AG04449 (cell line): ENCODE data around the gene SEMA5A.

ENCODE experiments used
- CTCF ChIA-PET: fragments of 350-600 bp; formaldehyde crosslinking; extraction: SDS; loops from one replicate; lab custom pipeline; 2021; ENCODE audit warnings: antibody characterized with exemption; lab: Yijun Ruan, JAX
- POLR2A ChIA-PET: fragments of 400-600, 350-600 bp; formaldehyde crosslinking; extraction: SDS; loops from one replicate; lab custom pipeline; 2020; ENCODE audit warnings: antibody characterized with exemption, inconsistent platforms; lab: Yijun Ruan, JAX
- DNase-seq: peaks from one replicate; pipeline ENCODE4 v3.0.0-alpha.2; 2010; ENCODE audit warnings: low read depth, low spot score
- H3K4me3 ChIP-seq: 2 replicates; pipeline ENCODE4 v1.5.1; 2011; ENCODE audit warnings: low read depth, mild to moderate bottlenecking, control low read depth, low read length
- TF ChIP-seq, protein P1 (sequence below): IDR thresholded peaks from one replicate; pipeline ENCODE4 v1.5.1; 2011; ENCODE audit warnings: mild to moderate bottlenecking, moderate library complexity, low read length, control low read depth, inconsistent platforms; ENCODE audit not compliant: insufficient read depth; ENCODE audit errors: missing control alignments

Gene SEMA5A

GRCh38 chr5:9470410-9470809 lies 75.5 kb downstream of the SEMA5A start:
- DNase-seq, result no peak
- TF ChIP-seq, protein P1, sequence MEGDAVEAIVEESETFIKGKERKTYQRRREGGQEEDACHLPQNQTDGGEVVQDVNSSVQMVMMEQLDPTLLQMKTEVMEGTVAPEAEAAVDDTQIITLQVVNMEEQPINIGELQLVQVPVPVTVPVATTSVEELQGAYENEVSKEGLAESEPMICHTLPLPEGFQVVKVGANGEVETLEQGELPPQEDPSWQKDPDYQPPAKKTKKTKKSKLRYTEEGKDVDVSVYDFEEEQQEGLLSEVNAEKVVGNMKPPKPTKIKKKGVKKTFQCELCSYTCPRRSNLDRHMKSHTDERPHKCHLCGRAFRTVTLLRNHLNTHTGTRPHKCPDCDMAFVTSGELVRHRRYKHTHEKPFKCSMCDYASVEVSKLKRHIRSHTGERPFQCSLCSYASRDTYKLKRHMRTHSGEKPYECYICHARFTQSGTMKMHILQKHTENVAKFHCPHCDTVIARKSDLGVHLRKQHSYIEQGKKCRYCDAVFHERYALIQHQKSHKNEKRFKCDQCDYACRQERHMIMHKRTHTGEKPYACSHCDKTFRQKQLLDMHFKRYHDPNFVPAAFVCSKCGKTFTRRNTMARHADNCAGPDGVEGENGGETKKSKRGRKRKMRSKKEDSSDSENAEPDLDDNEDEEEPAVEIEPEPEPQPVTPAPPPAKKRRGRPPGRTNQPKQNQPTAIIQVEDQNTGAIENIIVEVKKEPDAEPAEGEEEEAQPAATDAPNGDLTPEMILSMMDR, result no peak
- ChIA-PET CTCF (no interaction called here), POLR2A (no interaction called here)
- no peak overlapping the region for H3K4me3 ChIP-seq

- ChIA-PET CTCF (interaction anchor here (0.8 to 1.2 kb wide), 3 partner anchors 12 to 45 kb away, joined by 3 to 4 read pairs (median 3); no protein-coding TSS in a partner anchor), POLR2A (no interaction called here)
- DNase-seq, result peak; percentile 79
- no peak overlapping the region for H3K4me3 ChIP-seq
- TF ChIP-seq, protein P1, result no peak
Measured at GRCh38 chr5:9468060-9468388, 77.9 kb downstream of the SEMA5A start.

- POLR2A ChIA-PET, result no interaction called here
- H3K4me3 ChIP-seq, result no peak overlapping the region
- CTCF ChIA-PET, result interaction anchor here (0.8 to 1.2 kb wide), 4 partner anchors 13 to 46 kb away, joined by 3 to 4 read pairs (median 4); no protein-coding TSS in a partner anchor
- TF ChIP-seq, protein P1, result no peak
- DNase-seq, result no peak
Measured at GRCh38 chr5:9467199-9468059, 78.4 kb downstream of the SEMA5A start.

- TF ChIP-seq, protein P1, result no peak
- POLR2A ChIA-PET, result no interaction called here
Measured at GRCh38 chr5:9466697-9467096, 79.2 kb downstream of the SEMA5A start.

DNA sequence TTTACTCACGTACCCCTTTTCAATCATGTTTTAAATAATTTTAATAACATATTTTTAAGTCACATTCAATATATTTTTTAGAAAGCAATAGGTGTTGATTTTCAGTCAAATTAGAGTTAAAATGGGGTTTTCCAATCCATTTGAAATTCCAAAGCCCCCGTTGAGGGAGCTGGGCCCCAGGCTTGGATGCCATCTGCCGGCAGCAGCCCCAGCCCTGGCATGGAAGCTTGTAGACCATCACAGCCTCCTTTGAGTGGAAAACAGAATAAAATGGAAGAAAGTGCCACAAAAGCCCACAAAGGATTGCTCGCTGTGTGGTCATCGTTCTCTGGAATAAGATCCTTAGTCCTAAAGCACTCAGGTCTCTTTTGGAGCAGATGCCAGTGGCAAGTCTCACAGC lies 81.4 kb downstream of the SEMA5A start:
- ChIA-PET POLR2A (no interaction called here), CTCF (no interaction called here)
- TF ChIP-seq, protein P1, result no peak
- H3K4me3 ChIP-seq, result no peak overlapping the region
- DNase-seq, result no peak

More at GRCh38 chr5:9466697-9467096, 79.2 kb downstream of the SEMA5A start:
- CTCF ChIA-PET, result interaction anchor here (1.0 to 1.2 kb wide), 2 partner anchors 19 to 38 kb away, joined by 3 to 4 read pairs; no protein-coding TSS in a partner anchor
- DNase-seq, result no peak
- H3K4me3 ChIP-seq, result no peak overlapping the region

DNA sequence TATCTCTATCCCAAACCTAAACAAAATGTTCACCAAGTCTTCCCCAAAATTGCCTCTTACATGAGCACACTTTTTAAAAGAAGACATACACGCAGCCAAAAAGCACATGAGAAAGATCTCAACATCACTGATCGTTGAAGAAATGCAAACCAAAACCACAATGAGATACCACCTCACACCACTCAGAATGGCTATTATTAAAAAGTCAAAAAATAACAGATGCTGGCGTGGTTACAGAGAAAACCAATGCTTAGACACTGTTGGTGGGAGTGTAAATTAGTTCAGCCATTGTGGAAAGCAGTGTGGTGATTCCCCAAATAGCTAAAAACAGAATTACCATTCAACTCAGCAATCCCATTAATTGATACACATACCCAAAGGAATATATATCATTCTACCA lies 83.8 kb downstream of the SEMA5A start:
- DNase-seq, result no peak
- TF ChIP-seq, protein P1, result no peak
- no peak overlapping the region for H3K4me3 ChIP-seq
- CTCF ChIA-PET, result interaction anchor here (0.9 to 1.3 kb wide), 2 partner anchors 11 to 82 kb away, joined by 3 to 4 read pairs; no protein-coding TSS in a partner anchor
- POLR2A ChIA-PET, result no interaction called here
